Measurements from ENCODE around the gene HAND1.

HAND1 gene

DNA sequence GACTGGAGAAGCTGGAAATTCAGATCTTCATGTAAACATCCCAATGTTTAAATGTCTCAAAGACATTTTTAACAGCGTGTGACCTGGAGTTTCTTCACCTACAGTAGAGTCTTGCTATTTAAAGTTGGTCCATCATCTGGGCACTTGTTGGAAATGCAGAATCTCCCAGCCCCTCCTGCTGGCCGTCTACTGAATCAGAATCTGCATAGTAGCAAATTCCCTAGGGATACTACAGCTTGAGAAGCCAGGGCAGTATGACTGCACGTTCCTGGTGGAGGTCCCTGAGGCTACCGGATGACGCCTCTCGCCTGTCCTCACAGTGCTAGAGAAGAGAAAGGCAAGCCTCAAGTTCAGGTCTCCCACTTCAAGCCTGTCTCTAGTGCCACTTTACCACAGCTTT lies 16.5 kb downstream of the HAND1 start:
- DNase-seq (ENCODE audit: extremely low read depth in 1 of 2, low read depth in 1 of 2) = no peak

GRCh38 chr5:154460172-154460571 lies 17.9 kb downstream of the HAND1 start:
- DNase-seq (ENCODE audit: extremely low read depth in 1 of 2, low read depth in 1 of 2) = no peak

- no peak for DNase-seq (ENCODE audit: extremely low read depth in 1 of 2, low read depth in 1 of 2)
Measured at GRCh38 chr5:154459015-154459414, 19.0 kb downstream of the HAND1 start.

- no peak for DNase-seq (ENCODE audit: extremely low read depth in 1 of 2, low read depth in 1 of 2)
Measured at GRCh38 chr5:154456540-154456939, 21.5 kb downstream of the HAND1 start.

- DNase-seq (ENCODE audit: extremely low read depth in 1 of 2, low read depth in 1 of 2) = no peak
Measured at GRCh38 chr5:154455585-154455984, 22.4 kb downstream of the HAND1 start.

DNA sequence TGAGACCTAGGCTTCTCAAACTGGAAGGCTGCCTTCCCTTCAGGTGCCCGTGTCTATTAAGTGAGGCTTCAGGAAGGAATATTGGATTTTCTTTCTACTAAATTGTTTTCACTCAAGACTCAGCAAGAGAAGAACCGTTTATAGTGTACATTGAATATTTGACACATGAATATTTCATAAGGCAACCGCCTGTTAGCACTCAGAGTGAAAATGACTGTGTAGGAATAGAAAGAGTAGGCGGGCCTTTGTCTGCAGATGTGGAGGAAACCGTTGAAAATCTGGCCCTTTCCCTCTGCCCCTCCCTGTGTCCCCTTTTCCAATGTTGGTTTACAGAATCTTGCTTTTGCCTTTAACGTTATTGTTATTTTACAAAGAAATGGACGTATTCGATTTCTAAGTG lies 26.1 kb downstream of the HAND1 start:
- DNase-seq (ENCODE audit: extremely low read depth in 1 of 2, low read depth in 1 of 2) = no peak

DNA sequence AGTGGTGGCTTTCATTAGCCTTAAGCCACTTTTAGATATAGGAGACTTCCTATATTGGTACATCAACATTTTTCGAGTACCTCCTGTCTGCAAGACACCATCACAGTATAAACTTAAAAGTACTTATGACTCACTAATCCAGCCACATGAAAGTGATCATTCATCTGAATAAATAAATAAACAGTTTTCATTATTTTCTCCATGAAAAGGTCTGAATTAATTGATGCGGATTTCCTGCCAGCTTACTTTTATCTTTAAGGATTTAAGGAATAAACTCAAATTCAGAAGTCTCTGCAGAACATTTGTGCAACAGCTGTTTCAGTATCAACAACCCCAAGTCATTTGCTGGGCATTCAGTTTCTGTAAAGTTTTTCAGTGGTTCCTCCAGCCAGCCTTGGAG lies 28.2 kb downstream of the HAND1 start:
- DNase-seq (ENCODE audit: extremely low read depth in 1 of 2, low read depth in 1 of 2) = no peak

GRCh38 chr5:154447089-154447725 lies 30.8 kb downstream of the HAND1 start:
- no peak for DNase-seq (ENCODE audit: extremely low read depth in 1 of 2, low read depth in 1 of 2)

DNA sequence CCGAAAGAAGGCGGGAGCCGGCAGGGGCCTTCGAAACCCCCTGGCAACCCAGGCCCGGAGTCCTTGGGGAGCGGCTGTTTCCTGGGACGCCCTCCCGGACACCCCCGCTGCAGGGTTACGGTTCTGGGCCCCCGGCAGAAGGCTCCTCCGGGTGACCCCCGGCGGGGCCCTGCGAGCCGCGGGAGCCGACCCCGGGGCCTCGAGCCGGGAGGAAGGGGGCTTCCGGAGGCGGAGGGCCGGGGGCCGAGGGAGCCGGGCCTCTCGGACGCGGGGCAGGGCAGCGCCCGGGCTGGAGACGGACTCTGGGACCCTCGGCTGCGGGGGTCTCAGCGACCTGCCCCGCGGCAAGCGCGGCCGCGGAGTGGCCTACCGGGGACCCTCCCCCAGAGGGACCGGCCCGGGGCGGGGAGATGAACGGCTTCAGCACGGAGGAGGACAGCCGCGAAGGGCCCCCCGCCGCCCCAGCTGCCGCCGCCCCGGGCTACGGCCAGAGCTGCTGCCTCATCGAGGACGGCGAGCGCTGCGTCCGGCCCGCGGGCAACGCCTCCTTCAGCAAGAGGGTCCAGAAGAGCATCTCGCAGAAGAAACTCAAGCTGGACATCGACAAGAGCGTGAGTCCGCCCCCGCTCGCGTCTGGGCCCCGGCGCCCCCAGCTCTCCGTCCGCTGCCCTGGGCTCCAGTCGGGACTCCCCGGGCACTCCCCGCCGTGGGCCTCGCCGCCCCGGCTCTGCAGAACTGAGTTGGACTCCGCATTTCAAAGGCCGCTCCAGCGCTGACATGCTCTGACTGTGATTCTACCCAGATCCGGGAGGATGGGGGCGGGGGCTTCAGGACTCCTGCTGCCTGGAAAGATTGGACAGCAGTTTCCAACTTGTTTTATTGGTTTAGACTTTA lies 31.6 kb downstream of the HAND1 start:
- peak in 1 of 2 donors; percentile 14 for DNase-seq (ENCODE audit: extremely low read depth in 1 of 2, low read depth in 1 of 2)

DNA sequence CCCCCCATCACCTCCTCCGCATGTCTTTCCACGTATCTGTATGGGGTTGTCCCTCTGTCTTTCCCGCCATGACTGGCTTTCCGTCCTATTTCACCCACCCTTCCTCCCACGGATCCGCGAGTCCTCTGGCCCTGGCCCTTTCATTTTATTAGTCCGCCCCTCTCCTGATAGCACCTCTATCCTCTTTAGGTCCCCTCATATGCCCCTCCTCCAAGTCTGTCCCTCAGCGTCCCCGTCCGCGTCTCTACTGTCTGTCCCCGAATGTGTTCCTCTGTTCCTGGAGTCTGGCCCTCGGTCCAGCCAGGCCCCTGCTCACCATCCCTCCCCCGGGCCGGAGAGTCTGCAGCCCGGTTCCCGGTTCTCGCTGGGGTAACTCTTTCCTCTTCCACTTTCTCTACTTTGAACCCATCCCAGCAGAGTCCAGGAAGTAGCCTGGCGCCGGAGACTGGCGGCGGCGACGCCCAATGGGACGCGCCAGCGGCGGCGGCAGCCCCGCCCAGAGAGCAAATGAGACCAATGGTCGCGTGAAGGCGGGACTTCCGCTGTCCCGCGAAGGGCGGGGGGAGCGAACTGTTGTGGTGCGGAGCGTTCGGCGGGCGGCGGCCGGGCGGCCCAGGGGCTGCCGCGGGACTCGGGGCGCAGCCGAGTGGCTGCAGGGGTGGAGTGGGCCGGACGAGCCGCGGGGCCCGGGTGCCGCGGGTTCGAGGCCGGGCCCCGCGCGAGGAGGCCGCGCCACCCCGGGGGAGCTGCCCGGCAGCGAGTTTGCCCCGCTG lies 32.4 kb downstream of the HAND1 start, which contains the start of gene SAP30L:
Gene SAP30L, plus strand, starts transcription at position 576 of the 773 bp plus-strand sequence. CDS start 608 bp downstream, outside the sequence.
- DNase-seq (ENCODE audit: extremely low read depth in 1 of 2, low read depth in 1 of 2) = peak; percentile 81 to 91

DNA sequence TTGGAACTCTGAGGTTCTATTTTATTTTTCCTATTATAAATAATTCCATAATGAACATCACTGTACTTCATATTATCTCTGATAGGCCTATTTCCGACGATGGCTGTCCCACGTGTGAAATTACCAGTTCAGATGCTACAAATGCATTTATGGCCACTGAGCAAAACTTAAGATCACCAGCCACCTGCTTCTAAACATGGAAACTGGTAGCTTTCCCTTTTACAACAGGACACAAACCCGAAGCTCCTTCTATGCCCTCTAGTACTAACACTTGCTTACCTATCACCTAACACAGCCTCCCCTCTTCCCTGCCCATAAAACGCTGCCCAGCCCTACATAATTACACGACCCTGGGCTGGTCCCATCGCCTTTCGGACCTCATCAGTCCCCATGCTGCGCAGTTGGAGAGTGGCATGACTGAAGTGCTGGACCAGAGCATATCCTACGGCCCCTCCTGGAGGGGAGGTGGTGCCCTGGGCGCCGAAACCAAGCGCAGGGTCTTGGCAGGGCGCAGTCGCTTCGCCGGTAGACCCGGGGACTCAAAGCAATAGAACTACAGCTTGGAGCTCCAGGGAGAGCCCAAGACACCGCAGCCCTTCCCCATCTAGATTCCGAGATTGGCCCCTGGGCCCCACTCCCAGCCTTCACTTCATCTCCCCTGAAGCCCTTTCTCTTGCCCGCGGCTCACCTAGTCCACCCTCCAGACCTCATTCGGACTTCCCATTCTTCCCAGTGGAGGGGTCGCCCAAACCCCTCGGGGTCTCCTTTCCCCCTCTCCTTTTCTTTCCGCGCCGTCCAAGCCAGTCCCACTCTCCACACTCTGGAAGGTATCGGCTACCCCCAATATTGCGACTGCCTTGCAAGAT lies 33.2 kb downstream of the HAND1 start:
- DNase-seq (ENCODE audit: extremely low read depth in 1 of 2, low read depth in 1 of 2) = peak in 1 of 2 donors; percentile 3

GRCh38 chr5:154442801-154443200 lies 35.2 kb downstream of the HAND1 start:
- DNase-seq (ENCODE audit: extremely low read depth in 1 of 2, low read depth in 1 of 2) = no peak

GRCh38 chr5:154440540-154440939 lies 37.5 kb downstream of the HAND1 start:
- DNase-seq (ENCODE audit: extremely low read depth in 1 of 2, low read depth in 1 of 2) = no peak

DNA sequence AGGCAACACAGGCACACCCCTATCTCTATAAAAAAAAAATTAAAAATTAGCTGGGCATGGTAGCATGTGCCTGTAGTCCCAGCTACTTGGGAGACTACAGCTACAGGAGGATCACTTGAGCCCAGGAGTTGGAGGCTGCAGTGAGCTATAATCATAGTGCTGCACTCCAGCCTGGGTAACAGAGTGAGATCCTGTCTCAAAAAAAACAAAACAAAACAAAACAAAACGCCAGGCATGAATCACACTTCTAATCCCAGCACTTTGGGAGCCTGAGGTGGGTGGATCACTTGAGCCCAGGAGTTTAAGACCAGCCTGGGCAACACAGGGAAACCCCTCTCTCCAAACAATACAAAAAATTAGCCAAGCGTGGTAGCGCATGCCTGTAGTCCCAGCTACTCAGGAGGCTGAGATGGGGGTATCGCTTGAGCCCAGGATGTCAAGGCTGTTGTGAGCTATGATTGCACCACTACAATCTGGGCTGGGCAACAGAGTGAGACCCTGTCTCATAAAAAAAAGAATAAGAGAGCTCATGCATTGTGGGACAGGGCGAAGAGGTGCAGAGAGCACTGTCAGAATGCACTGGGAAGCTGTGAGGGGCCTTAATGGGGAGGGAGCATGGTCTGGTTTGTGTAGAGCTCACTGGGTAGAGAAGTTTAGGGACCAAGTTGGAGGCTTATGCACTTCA lies 40.6 kb downstream of the HAND1 start:
- DNase-seq (ENCODE audit: extremely low read depth in 1 of 2, low read depth in 1 of 2) = no peak

GRCh38 chr5:154435226-154435625 lies 42.8 kb downstream of the HAND1 start:
- no peak for DNase-seq (ENCODE audit: extremely low read depth in 1 of 2, low read depth in 1 of 2)

DNA sequence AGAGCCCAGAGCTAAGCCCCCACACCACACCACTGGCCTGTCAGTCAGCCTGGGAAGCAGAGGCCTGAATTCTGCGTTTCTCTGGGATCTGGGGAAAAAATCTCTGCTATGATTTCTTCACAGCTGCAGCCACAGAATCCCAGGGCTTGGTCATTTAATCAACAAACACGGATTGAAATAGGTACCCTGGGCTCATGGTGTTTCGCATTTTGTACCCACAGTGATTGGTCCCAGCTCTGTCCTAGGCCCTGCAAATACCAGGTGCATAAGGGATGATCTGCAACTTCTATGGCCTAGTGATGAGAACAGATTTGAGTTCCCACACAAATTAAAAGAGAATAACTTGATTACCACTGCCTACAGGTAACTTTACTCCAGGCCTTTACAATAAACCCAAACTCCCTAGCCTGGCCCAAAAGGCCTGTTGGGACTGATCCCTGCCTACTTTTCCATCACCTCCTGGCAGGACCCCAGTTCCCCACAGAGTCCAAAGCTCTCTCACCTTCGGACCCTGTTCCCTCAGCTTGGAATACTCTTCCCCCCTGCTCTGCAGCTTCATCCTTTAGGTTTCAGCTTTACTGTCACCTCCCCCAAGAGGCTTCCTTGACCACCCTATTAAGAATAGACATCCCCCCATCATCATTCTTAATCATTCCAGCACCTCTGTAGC lies 46.9 kb downstream of the HAND1 start:
- DNase-seq (ENCODE audit: extremely low read depth in 1 of 2, low read depth in 1 of 2) = no peak

DNA sequence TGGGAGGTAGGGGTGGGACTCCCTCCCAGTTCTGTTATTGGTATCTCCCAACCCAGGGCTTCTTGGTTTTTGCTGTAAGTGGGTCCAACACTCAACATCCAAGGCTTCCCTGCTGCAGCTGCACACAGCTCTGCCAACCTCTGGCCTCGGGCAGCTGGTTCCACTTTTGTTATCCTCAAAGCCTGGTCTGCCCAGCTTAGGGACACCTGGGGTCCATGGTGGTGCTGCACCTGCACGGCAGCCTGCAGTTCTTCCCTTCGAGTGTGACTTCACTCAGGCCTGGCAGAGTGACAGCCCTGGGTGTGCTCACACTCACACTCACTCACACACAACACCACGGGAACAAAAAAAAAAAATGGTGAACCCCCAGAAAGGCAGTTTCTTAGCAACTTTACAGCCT lies 47.6 kb downstream of the HAND1 start:
- no peak for DNase-seq (ENCODE audit: extremely low read depth in 1 of 2, low read depth in 1 of 2)

- no peak for DNase-seq (ENCODE audit: extremely low read depth in 1 of 2, low read depth in 1 of 2)
Measured at GRCh38 chr5:154429341-154429740, 48.7 kb downstream of the HAND1 start.

DNA sequence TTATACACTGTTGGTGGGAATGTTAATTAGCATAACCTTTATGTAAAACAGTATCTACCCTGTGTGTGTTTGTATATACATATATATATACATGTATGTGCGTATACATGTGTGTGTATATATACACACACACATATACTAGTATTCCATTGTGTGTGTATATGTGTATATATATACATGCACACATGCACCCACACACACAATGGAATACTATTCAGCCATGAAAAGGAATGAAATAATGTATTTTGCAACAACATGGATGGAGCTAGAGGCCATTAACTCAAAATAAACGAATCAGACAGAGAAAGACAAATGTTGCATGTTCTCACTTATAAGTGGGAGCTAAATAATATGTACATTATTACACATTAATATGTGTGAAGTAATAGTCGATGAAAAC lies 49.8 kb downstream of the HAND1 start:
- no peak for DNase-seq (ENCODE audit: extremely low read depth in 1 of 2, low read depth in 1 of 2)

Measured in activated CD8-positive, alpha-beta memory T cell treated with anti-CD3 and anti-CD28 coated beads for 1 hour (primary cell).